ENCODE measurements around the gene MAP2K5.
A peak's percentile ranks its signal among the peaks of the same experiment; 100 is the strongest.

- TF ChIP-seq CTCF (IDR thresholded peaks at IDR 0.05; ENCODE audit: low read depth, low read length) (no peak), POLR2A (IDR thresholded peaks at IDR 0.05; ENCODE audit: extremely low read depth, insufficient read length) (peak; percentile 93)
Measured at GRCh38 chr15:67521029-67521782, 21.3 kb upstream of the MAP2K5 start, which contains the start of gene C15orf61.
